A549 (cell line): Measurements from ENCODE around the gene JPT1.

Experiments
- CTCF ChIP-seq: fragments of >200 bp; sonication (Bioruptor Twin); formaldehyde crosslinking; IDR thresholded peaks from 3 replicates; pipeline ENCODE4 v1.5.1; 2016
- EP300 ChIP-seq, 2 experiments: fragments of >200 bp; sonication (Bioruptor Twin); formaldehyde crosslinking; IDR thresholded peaks; 2 replicates in 1 of 2; 3 replicates in 1 of 2; pipeline ENCODE4 v1.6.1; 2016 to 2017
- HOXB13 ChIP-seq: fragments of 250-450 bp; sonication (Bioruptor Pico); IDR thresholded peaks from 2 replicates; pipeline ENCODE4 v1.5.0; 2020; ENCODE audit warnings: low read depth, mild to moderate bottlenecking, moderate library complexity
- MAFK ChIP-seq: fragments of 450-650 bp; IDR thresholded peaks from 2 replicates; pipeline ENCODE4 v1.6.1; 2014; ENCODE audit not compliant: partially characterized antibody
- MAX ChIP-seq: IDR thresholded peaks from 2 replicates; pipeline ENCODE4 v1.6.1; 2012
- MYC ChIP-seq: IDR thresholded peaks from 2 replicates; pipeline ENCODE4 v1.6.1; 2012; ENCODE audit warnings: mild to moderate bottlenecking, inconsistent platforms, low read length, improper control_type of control experiment, borderline replicate concordance
- POLR2AphosphoS2 ChIP-seq: conservative IDR thresholded peaks from 2 replicates; pipeline ENCODE4 v1.6.1; 2012; ENCODE audit warnings: low read length, improper control_type of control experiment, inconsistent platforms
- RCOR1 ChIP-seq: fragments of 150-350 bp; IDR thresholded peaks from 2 replicates; pipeline ENCODE4 v1.6.1; 2014; ENCODE audit warnings: antibody characterized with exemption, low read length, low read depth
- REST ChIP-seq: fragments of 200-600 bp; sonication (generic); IDR thresholded peaks from 2 replicates; pipeline ENCODE4 v1.6.1; 2016; ENCODE audit warnings: antibody characterized with exemption, mild to moderate bottlenecking, moderate library complexity
- RFX5 ChIP-seq: fragments of 450-650 bp; IDR thresholded peaks from 2 replicates; pipeline ENCODE4 v1.7.1; 2014; ENCODE audit warnings: antibody characterized with exemption, mild to moderate bottlenecking, moderate library complexity
- SMC3 ChIP-seq: fragments of >200 bp; sonication (Bioruptor Twin); formaldehyde crosslinking; IDR thresholded peaks from 3 replicates; pipeline ENCODE4 v1.6.1; 2018; ENCODE audit warnings: inconsistent platforms
- TP53 ChIP-seq: fragments of 250-450 bp; sonication (Bioruptor Pico); IDR thresholded peaks from 2 replicates; pipeline ENCODE4 v1.5.0; 2021; ENCODE audit warnings: mild to moderate bottlenecking, moderate library complexity

- TF ChIP-seq EP300 (IDR thresholded peaks at IDR 0.05): no peak
- TF ChIP-seq RFX5: no peak
- TF ChIP-seq POLR2AphosphoS2: no peak
- TF ChIP-seq SMC3: no peak
- TF ChIP-seq MAFK: no peak
- TF ChIP-seq CTCF: no peak
- TF ChIP-seq RCOR1: no peak
- TF ChIP-seq MYC: no peak
- TF ChIP-seq HOXB13: no peak
- TF ChIP-seq REST: no peak
- no peak for TF ChIP-seq TP53 (CRISPR knock-in tag)
- TF ChIP-seq MAX: no peak
Observed at GRCh38 chr17:75135452-75135851, 18.9 kb downstream of the JPT1 start.
